ENCODE measurements around the gene XIRP2.

DNA sequence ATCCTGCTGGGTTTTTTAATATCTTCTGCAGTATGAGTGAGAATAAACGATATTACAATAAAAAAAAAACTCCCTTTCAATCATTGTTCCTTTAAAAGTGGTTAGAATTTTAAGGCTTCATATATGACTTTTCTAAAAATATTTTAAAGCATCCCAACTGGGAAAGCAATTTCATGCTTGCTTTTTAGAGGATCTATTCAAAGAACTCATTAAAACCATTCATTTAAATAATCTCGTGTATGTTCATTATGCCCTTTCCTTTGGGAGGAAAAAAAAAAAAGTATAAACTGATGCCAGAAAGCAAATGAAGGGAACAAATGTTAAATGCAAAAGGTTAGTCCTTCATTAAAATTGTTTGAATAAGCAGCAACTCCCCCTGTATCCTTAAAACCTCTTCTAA, 81.2 kb downstream of the XIRP2 start:
- TF ChIP-seq POLR2A (IDR thresholded peaks at IDR 0.05; ENCODE audit: low read depth, low read length) (no peak), TAF1 (IDR thresholded peaks at IDR 0.05; ENCODE audit: borderline replicate concordance, low read depth, low read length) (no peak), POLR2AphosphoS5 (IDR thresholded peaks at IDR 0.05; ENCODE audit: low read depth, low read length) (no peak)

All from GM12892 (cell line).